A172 (cell line): ENCODE measurements around the gene TEX54. TPM values are rescaled to one million over a fixed set of nuclear protein-coding genes. Genes with fewer than 3 reads are reported as not detected.
"Not testable (repeated sequence)": the region's sequence is repeated elsewhere in the genome, so short reads cannot be mapped to it uniquely, and the experiment has no call there.

ENCODE experiments used
- DNase-seq: peaks from one replicate; pipeline ENCODE4 v3.0.0-alpha.2; 2015; ENCODE audit warnings: low spot score
- total RNA-seq: library from RNA; depleted of rRNA; stranded (reverse); fragments of >200 nt; shearing (Covaris generic); gene quantifications from 2 replicates; pipeline ENCODE4 v1.2.3, GENCODE V29; 2014

TEX54 gene
- total RNA-seq, 1 experiment from 2014 or later, result not detected

GRCh38 chr11:62855571-62856332, 23.1 kb upstream of the TEX54 start:
- DNase-seq, result peak; percentile 96

- DNase-seq, result no peak
These were observed 22.4 kb upstream of the TEX54 start for GRCh38 chr11:62854825-62855570.

- DNase-seq, result no peak
These were observed 21.6 kb upstream of the TEX54 start for GRCh38 chr11:62854013-62854824.

- DNase-seq, result no peak
These were observed 20.8 kb upstream of the TEX54 start for GRCh38 chr11:62853279-62853965.

- no peak for DNase-seq
These were observed 20.0 kb upstream of the TEX54 start for GRCh38 chr11:62852523-62853188.

GRCh38 chr11:62851807-62852522, 19.3 kb upstream of the TEX54 start:
- DNase-seq, result no peak

GRCh38 chr11:62850911-62851806, 18.5 kb upstream of the TEX54 start:
- no peak for DNase-seq

GRCh38 chr11:62847767-62848314, 15.2 kb upstream of the TEX54 start:
- DNase-seq, result no peak

GRCh38 chr11:62846177-62846576, 13.5 kb upstream of the TEX54 start:
- DNase-seq, result no peak

GRCh38 chr11:62844154-62844553, 11.5 kb upstream of the TEX54 start:
- no peak for DNase-seq

- no peak for DNase-seq
These were observed 10.8 kb upstream of the TEX54 start for GRCh38 chr11:62843466-62843865.

- DNase-seq, result not testable (repeated sequence)
These were observed 10.2 kb upstream of the TEX54 start for GRCh38 chr11:62842891-62843290.

GRCh38 chr11:62842171-62842741, 9.6 kb upstream of the TEX54 start:
- no peak for DNase-seq

GRCh38 chr11:62841361-62842170, 8.9 kb upstream of the TEX54 start:
- DNase-seq, result peak; percentile 98

- DNase-seq, result peak; percentile 22
These were observed 8.2 kb upstream of the TEX54 start for GRCh38 chr11:62840721-62841360.

GRCh38 chr11:62839050-62839945, 6.7 kb upstream of the TEX54 start, which contains the start of gene WDR74:
Gene WDR74, minus strand, starts transcription at chr11:62839590. Its CDS starts 20 bp downstream, at chr11:62839570.
- DNase-seq, result peak; percentile 84
